ENCODE measurements around the gene TRIM2. TPM values are rescaled to one million over a fixed set of nuclear protein-coding genes. Genes with fewer than 3 reads are reported as not detected.

Gene TRIM2
- total RNA-seq, 1 experiment from 2014 or later = 41.4 TPM

GRCh38 chr4:153268295-153268694 is 64.1 kb downstream of the TRIM2 start (continued):
- no peak for TF ChIP-seq POLR2A (IDR thresholded peaks at IDR 0.05; ENCODE audit: borderline replicate concordance, extremely low read depth, insufficient read depth, insufficient read length)
- TF ChIP-seq ZNF274 (IDR thresholded peaks at IDR 0.05; ENCODE audit: low read depth, low read length) = no peak
- no peak for TF ChIP-seq ELF1 (IDR thresholded peaks at IDR 0.05; ENCODE audit: borderline replicate concordance, low read depth)
- TF ChIP-seq TCF7L2 (IDR thresholded peaks at IDR 0.05; ENCODE audit: borderline replicate concordance, extremely low read depth, insufficient read depth, insufficient read length) = no peak
- TF ChIP-seq SP1 (IDR thresholded peaks at IDR 0.05; ENCODE audit: low read depth) = no peak
- TF ChIP-seq POLR2AphosphoS5 (IDR thresholded peaks at IDR 0.05; ENCODE audit: low read depth, low read length) = no peak

GRCh38 chr4:153269218-153269990 is 65.2 kb downstream of the TRIM2 start:
- intact Hi-C loops (cut with micrococcal nuclease) = no loop called here
- ChIA-PET CTCF (no interaction called here), RAD21 (ENCODE audit: low non-redundant PET in 1 of 2, low total read pairs in 2 of 2, uncharacterized antibody in 2 of 2, unreplicated experiment in 2 of 2) (no interaction called here), POLR2A (no interaction called here)
- DNase-seq (ENCODE audit: low read depth, low spot score) = no peak
- H3K4me2 ChIP-seq (ENCODE audit: low read length) = no peak overlapping the region
- H3K27ac ChIP-seq (ENCODE audit: low read depth, low read length) = no peak overlapping the region
- H4K20me1 ChIP-seq (ENCODE audit: insufficient read depth) = no peaks in the 10 kb centered on the region
- H3K9ac ChIP-seq (ENCODE audit: low read length) = no peak overlapping the region
- H3K4me3 ChIP-seq (replicated peaks in 1 of 2; ENCODE audit: low read depth in 1 of 2, low read length in 2 of 2) = no peak overlapping the region
- no peaks in the 10 kb centered on the region for H3K79me2 ChIP-seq (ENCODE audit: insufficient read depth, low read length)
- H3K36me3 ChIP-seq (ENCODE audit: control insufficient read depth in 1 of 2, insufficient read depth in 2 of 2, low read length in 2 of 2) = no peaks in the 10 kb centered on the region
- no peaks in the 10 kb centered on the region for H3K9me2 ChIP-seq (ENCODE audit: insufficient read depth)
- BruUV-seq (replicated peaks) = no TSS peak
- H3K27me3 ChIP-seq (ENCODE audit: insufficient read depth, low read length) = no peaks in the 10 kb centered on the region
- no peak overlapping the region for H2AFZ ChIP-seq (ENCODE audit: low read depth, low read length, poor library complexity, severe bottlenecking)
- H3K9me3 ChIP-seq (ENCODE audit: control insufficient read depth in 1 of 2, insufficient read depth in 1 of 2, low read depth in 1 of 2, low read length in 2 of 2) = no peaks in the 10 kb centered on the region
- no peak for ATAC-seq
- H3K4me1 ChIP-seq (ENCODE audit: control insufficient read depth in 1 of 2, insufficient read depth in 2 of 2, low read length in 2 of 2) = no peaks in the 10 kb centered on the region
- TF ChIP-seq SRF (IDR thresholded peaks at IDR 0.05; ENCODE audit: low read depth) (no peak), RAD21 (IDR thresholded peaks at IDR 0.05; ENCODE audit: low read depth) (no peak), SP1 (IDR thresholded peaks at IDR 0.05; ENCODE audit: low read depth) (no peak), JUND (IDR thresholded peaks at IDR 0.05) (no peak), ELF1 (IDR thresholded peaks at IDR 0.05; ENCODE audit: borderline replicate concordance, low read depth) (no peak), POLR2AphosphoS5 (IDR thresholded peaks at IDR 0.05; ENCODE audit: low read depth, low read length) (no peak), TCF7L2 (IDR thresholded peaks at IDR 0.05; ENCODE audit: borderline replicate concordance, extremely low read depth, insufficient read depth, insufficient read length) (no peak), EGR1 (IDR thresholded peaks at IDR 0.05; ENCODE audit: low read depth) (no peak), CBX3 (IDR thresholded peaks at IDR 0.05; ENCODE audit: low read depth) (no peak), POLR2A (IDR thresholded peaks at IDR 0.05; ENCODE audit: borderline replicate concordance, extremely low read depth, insufficient read depth, insufficient read length) (no peak), YY1 (IDR thresholded peaks at IDR 0.05; ENCODE audit: extremely low read depth, insufficient replicate concordance, low read depth, low read length) (no peak), ZNF274 (IDR thresholded peaks at IDR 0.05; ENCODE audit: low read depth, low read length) (no peak), ATF3 (IDR thresholded peaks at IDR 0.05) (no peak), EZH2 (IDR thresholded peaks at IDR 0.05) (no peak), EZH2phosphoT487 (IDR thresholded peaks at IDR 0.05; ENCODE audit: borderline replicate concordance) (no peak)

All from HCT116 (cell line).